Measurements from ENCODE around the gene HLA-DQB1. TPM values are rescaled to one million over a fixed set of nuclear protein-coding genes. Genes with fewer than 3 reads are reported as not detected.

HLA-DQB1 gene
- total and polyA plus RNA-seq, 2 of the 8 experiments (the other 6 are each of a cell fraction or from before 2014, with no cell fraction given): 1.2 to 5.2 TPM

DNA sequence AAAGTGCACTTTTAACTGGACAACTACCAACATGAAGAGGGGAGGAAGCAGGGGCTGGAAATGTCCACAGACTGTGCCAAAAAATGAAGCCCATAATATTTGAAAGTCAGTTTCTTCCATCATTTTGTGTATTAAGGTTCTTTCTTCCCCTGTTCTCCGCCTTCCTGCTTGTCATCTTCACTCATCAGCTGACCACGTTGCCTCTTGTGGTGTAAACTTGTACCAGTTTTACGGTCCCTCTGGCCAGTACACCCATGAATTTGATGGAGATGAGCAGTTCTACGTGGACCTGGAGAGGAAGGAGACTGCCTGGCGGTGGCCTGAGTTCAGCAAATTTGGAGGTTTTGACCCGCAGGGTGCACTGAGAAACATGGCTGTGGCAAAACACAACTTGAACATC, 25.3 kb downstream of the HLA-DQB1 start:
- FAIRE-seq: no peak
- H4K5ac ChIP-seq (ENCODE audit: insufficient read length, low read depth, low read length): no peak overlapping the region
- no peak overlapping the region for H3K4me3 ChIP-seq (ENCODE audit: extremely low read depth in 1 of 4, insufficient read depth in 2 of 4, low read depth in 3 of 4, low read length in 4 of 4)
- H3K23ac ChIP-seq (ENCODE audit: insufficient read length): no peak overlapping the region
- H3K9me3 ChIP-seq (ENCODE audit: insufficient read depth in 2 of 2, low read depth in 1 of 2, low read length in 1 of 2): no peaks in the 10 kb centered on the region
- POLR2A ChIA-PET (ENCODE audit: partially characterized antibody): no interaction called here
- H3K9ac ChIP-seq (replicated peaks in 1 of 4; ENCODE audit: extremely low read depth in 1 of 4, low read depth in 3 of 4, low read length in 3 of 4): no peak overlapping the region
- no peak overlapping the region for H2BK5ac ChIP-seq (ENCODE audit: low read depth, low read length)
- H2AK5ac ChIP-seq (ENCODE audit: low read depth, low read length): no peak overlapping the region
- no peak overlapping the region for H3K4me2 ChIP-seq (ENCODE audit: insufficient read depth in 1 of 2, low read depth in 2 of 2, low read length in 2 of 2)
- H3K4me1 ChIP-seq (replicated peaks in 1 of 4; ENCODE audit: control insufficient read depth in 3 of 4, insufficient read depth in 4 of 4, low read length in 3 of 4): no peaks in the 10 kb centered on the region
- H3K27me3 ChIP-seq (replicated peaks in 1 of 4; ENCODE audit: control insufficient read depth in 3 of 4, extremely low read depth in 1 of 4, insufficient read depth in 3 of 4, low read length in 3 of 4): no peaks in the 10 kb centered on the region
- no peak overlapping the region for H2AFZ ChIP-seq (ENCODE audit: low read length)
- H2BK12ac ChIP-seq (ENCODE audit: low read depth, low read length): no peak overlapping the region
- no peaks in the 10 kb centered on the region for H3K79me2 ChIP-seq (ENCODE audit: control insufficient read depth in 1 of 2, insufficient read depth in 2 of 2, low read length in 2 of 2)
- CTCF ChIA-PET (ENCODE audit: partially characterized antibody): no interaction called here
- no peak overlapping the region for H3K14ac ChIP-seq (ENCODE audit: insufficient read length)
- H3K18ac ChIP-seq (ENCODE audit: extremely low read depth, low read length): no peak overlapping the region
- no peak overlapping the region for H3K56ac ChIP-seq (replicated peaks; ENCODE audit: insufficient read length, low read depth, low read length)
- no peaks in the 10 kb centered on the region for H4K20me1 ChIP-seq (replicated peaks in 1 of 2; ENCODE audit: control insufficient read depth in 1 of 2, insufficient read depth in 2 of 2, low read length in 2 of 2)
- DNase-seq (ENCODE audit: low read depth in 1 of 2, low spot score in 2 of 2): no peak
- 76% methylated on average over 6 of the region's 6 CpGs; no CpG with 5 or more reads in 1 of the 2 experiments for WGBS, 2 experiments (ENCODE audit: extremely low coverage in 1 of 2, insufficient coverage in 1 of 2, insufficient read length in 1 of 2, insufficient replicate concordance in 2 of 2, low coverage in 1 of 2, low lambda C conversion rate in 2 of 2, missing lambda C conversion rate in 1 of 2)
- H2BK20ac ChIP-seq (ENCODE audit: low read length): no peak overlapping the region
- H2BK120ac ChIP-seq (replicated peaks; ENCODE audit: low read depth, low read length): no peak overlapping the region
- no peak overlapping the region for H4K8ac ChIP-seq (ENCODE audit: extremely low read depth, insufficient read depth, low read length)
- H3K36me3 ChIP-seq (ENCODE audit: control insufficient read depth in 2 of 4, insufficient read depth in 4 of 4, low read length in 3 of 4): no peaks in the 10 kb centered on the region
- H3K4ac ChIP-seq (replicated peaks; ENCODE audit: insufficient read length, low read depth, low read length): no peak overlapping the region
- H3K23me2 ChIP-seq (ENCODE audit: low read depth, low read length): no peaks in the 10 kb centered on the region; the same call in 1 of the 2 replicates
- H3K79me1 ChIP-seq (ENCODE audit: low read depth, low read length): no peaks in the 10 kb centered on the region
- no peak overlapping the region for H4K91ac ChIP-seq (replicated peaks; ENCODE audit: insufficient read length, low read length)
- H3K27ac ChIP-seq (ENCODE audit: low read depth, low read length): no peak overlapping the region
- H2BK15ac ChIP-seq (ENCODE audit: low read length): no peak overlapping the region
- no peak for TF ChIP-seq SRF (IDR thresholded peaks at IDR 0.05; ENCODE audit: low read depth, low read length)
- TF ChIP-seq, protein P1, sequence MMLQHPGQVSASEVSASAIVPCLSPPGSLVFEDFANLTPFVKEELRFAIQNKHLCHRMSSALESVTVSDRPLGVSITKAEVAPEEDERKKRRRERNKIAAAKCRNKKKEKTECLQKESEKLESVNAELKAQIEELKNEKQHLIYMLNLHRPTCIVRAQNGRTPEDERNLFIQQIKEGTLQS (IDR thresholded peaks at IDR 0.05; ENCODE audit: insufficient read depth, low read depth, low read length): no peak
- TF ChIP-seq TAF1 (IDR thresholded peaks at IDR 0.05; ENCODE audit: low read depth, low read length): no peak
- TF ChIP-seq, protein P2, sequence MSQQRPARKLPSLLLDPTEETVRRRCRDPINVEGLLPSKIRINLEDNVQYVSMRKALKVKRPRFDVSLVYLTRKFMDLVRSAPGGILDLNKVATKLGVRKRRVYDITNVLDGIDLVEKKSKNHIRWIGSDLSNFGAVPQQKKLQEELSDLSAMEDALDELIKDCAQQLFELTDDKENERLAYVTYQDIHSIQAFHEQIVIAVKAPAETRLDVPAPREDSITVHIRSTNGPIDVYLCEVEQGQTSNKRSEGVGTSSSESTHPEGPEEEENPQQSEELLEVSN (IDR thresholded peaks at IDR 0.05): no peak
- no peak for TF ChIP-seq SIN3A (conservative IDR thresholded peaks at IDR 0.05 in 1 of 2, IDR thresholded peaks at IDR 0.05 in 1 of 2; ENCODE audit: low read depth in 1 of 2, low read length in 2 of 2)
- no peak for TF ChIP-seq EP300 (IDR thresholded peaks at IDR 0.05; ENCODE audit: borderline replicate concordance in 1 of 2, low read depth in 2 of 2, low read length in 2 of 2)
- no peak for TF ChIP-seq POU5F1 (IDR thresholded peaks at IDR 0.05; ENCODE audit: low read depth, low read length)
- no peak for TF ChIP-seq RXRA (IDR thresholded peaks at IDR 0.05; ENCODE audit: insufficient read depth, low read depth, low read length)
- no peak for TF ChIP-seq RAD21 (IDR thresholded peaks at IDR 0.05 in 1 of 2, conservative IDR thresholded peaks at IDR 0.05 in 1 of 2; ENCODE audit: low read depth in 2 of 2, low read length in 2 of 2)
- TF ChIP-seq KDM5A (IDR thresholded peaks at IDR 0.05; ENCODE audit: low read length): no peak
- TF ChIP-seq JUN (IDR thresholded peaks at IDR 0.05; ENCODE audit: low read depth, low read length): no peak
- no peak for TF ChIP-seq RBBP5 (IDR thresholded peaks at IDR 0.05; ENCODE audit: borderline replicate concordance, low read depth, low read length)
- TF ChIP-seq GABPA (IDR thresholded peaks at IDR 0.05; ENCODE audit: borderline replicate concordance, insufficient read depth, low read length): no peak

Measured in H1 (cell line).